Activated CD8-positive, alpha-beta T cell treated with anti-CD3 and anti-CD28 coated beads for 36 hours (primary cell): ENCODE results near the gene SH3PXD2B. TPM values are rescaled to one million over a fixed set of nuclear protein-coding genes. Genes with fewer than 3 reads are reported as not detected.

ENCODE experiments used
- ATAC-seq: fragments of 200-7000 bp; cut with Tn5 transposase; one replicate; pipeline ENCODE4 v1.10.0; 2021; ENCODE audit warnings: mild to moderate bottlenecking, moderate library complexity
- CTCF ChIA-PET: fragments of 350-600 bp; sonication (Branson Sonifier 250); formaldehyde crosslinking; loops from one replicate; lab custom pipeline; 2021; ENCODE audit warnings: antibody characterized with exemption; lab: Charles Lee
- POLR2A ChIA-PET: fragments of 350-600 bp; sonication (Branson Sonifier 250); formaldehyde crosslinking; loops from one replicate; lab custom pipeline; 2021; ENCODE audit warnings: antibody characterized with exemption; lab: Charles Lee
- DNase-seq: peaks from one replicate; pipeline ENCODE4 v3.0.0-alpha.2; 2020
- H3K27ac Mint-ChIP-seq: one replicate; pipeline ENCODE4 v1.8.0; 2021; ENCODE audit warnings: mild to moderate bottlenecking, mixed read lengths
- H3K27me3 Mint-ChIP-seq: one replicate; pipeline ENCODE4 v1.8.0; 2021; ENCODE audit warnings: mixed read lengths
- H3K36me3 Mint-ChIP-seq: one replicate; pipeline ENCODE4 v1.8.0; 2021; ENCODE audit warnings: low read depth, mixed read lengths
- H3K4me1 Mint-ChIP-seq: one replicate; pipeline ENCODE4 v1.8.0; 2021; ENCODE audit warnings: low read depth, mixed read lengths
- H3K4me3 Mint-ChIP-seq: one replicate; pipeline ENCODE4 v1.8.0; 2021; ENCODE audit warnings: mild to moderate bottlenecking, moderate library complexity, mixed read lengths
- H3K9me3 Mint-ChIP-seq: one replicate; pipeline ENCODE4 v1.8.0; 2021; ENCODE audit warnings: mixed read lengths
- CTCF ChIP-seq: fragments of 200-600 bp; IDR thresholded peaks from one replicate; pipeline ENCODE4 v1.8.0; 2022; ENCODE audit warnings: antibody characterized with exemption, mild to moderate bottlenecking
- intact Hi-C: fragments of 100-400 bp; cut with micrococcal nuclease; formaldehyde crosslinking; loops from one replicate; pipeline ENCODE4 v1.10.0; 2022
- total RNA-seq, 2 experiments: library from RNA; stranded (reverse); gene quantifications; one replicate each; pipeline ENCODE4 v1.2.3, GENCODE V29; 2021

The SH3PXD2B gene
- total RNA-seq, 2 experiments from 2014 or later: 0.38 to 0.47 TPM

- Mint-ChIP-seq H3K4me1 (no peaks in the 10 kb centered on the region), H3K27me3 (no peaks in the 10 kb centered on the region), H3K27ac (no peak overlapping the region), H3K9me3 (no peaks in the 10 kb centered on the region), H3K4me3 (no peak overlapping the region), H3K36me3 (no peaks in the 10 kb centered on the region)
- no peak for TF ChIP-seq CTCF
- CTCF ChIA-PET: no interaction called here
- intact Hi-C loops: no loop called here
- ATAC-seq (no peak), DNase-seq (no peak)
- POLR2A ChIA-PET: no interaction called here
Measured at GRCh38 chr5:172344855-172345409, 109.4 kb downstream of the SH3PXD2B start.

- no peak overlapping the region for H3K27ac Mint-ChIP-seq
- no peaks in the 10 kb centered on the region for H3K36me3 Mint-ChIP-seq
- H3K4me3 Mint-ChIP-seq: no peak overlapping the region
- ChIA-PET POLR2A (no interaction called here), CTCF (no interaction called here)
- DNase-seq: no peak
- no peak for ATAC-seq
- H3K9me3 Mint-ChIP-seq: no peaks in the 10 kb centered on the region
- no peaks in the 10 kb centered on the region for H3K4me1 Mint-ChIP-seq
- intact Hi-C loops: no loop called here
- TF ChIP-seq CTCF: no peak
- H3K27me3 Mint-ChIP-seq: no peaks in the 10 kb centered on the region
Measured at GRCh38 chr5:172343741-172344140, 110.6 kb downstream of the SH3PXD2B start.

GRCh38 chr5:172342918-172343317 is 111.4 kb downstream of the SH3PXD2B start:
- Mint-ChIP-seq H3K9me3 (no peaks in the 10 kb centered on the region), H3K4me3 (no peak overlapping the region), H3K4me1 (no peaks in the 10 kb centered on the region), H3K36me3 (no peaks in the 10 kb centered on the region), H3K27me3 (no peaks in the 10 kb centered on the region), H3K27ac (no peak overlapping the region)
- no peak for DNase-seq
- CTCF ChIA-PET: interaction anchor here (1.0 kb wide), 1 partner anchor 29 kb away, joined by 4 read pairs; no protein-coding TSS in a partner anchor
- POLR2A ChIA-PET: no interaction called here
- intact Hi-C loops: no loop called here
- no peak for ATAC-seq
- TF ChIP-seq CTCF: no peak

- intact Hi-C loops: no loop called here
- ChIA-PET CTCF (interaction anchor here (0.6 to 1.1 kb wide), 2 partner anchors 10 to 32 kb away, joined by 3 read pairs; no protein-coding TSS in a partner anchor), POLR2A (no interaction called here)
- ATAC-seq: no peak
- Mint-ChIP-seq H3K36me3 (no peaks in the 10 kb centered on the region), H3K27me3 (peaks cover 2% of the 10 kb centered on the region), H3K4me1 (no peaks in the 10 kb centered on the region), H3K4me3 (no peak overlapping the region), H3K9me3 (no peaks in the 10 kb centered on the region), H3K27ac (no peak overlapping the region)
- no peak for DNase-seq
- TF ChIP-seq CTCF: no peak
Measured at GRCh38 chr5:172339264-172340180, 114.8 kb downstream of the SH3PXD2B start.

GRCh38 chr5:172336676-172337285 is 117.5 kb downstream of the SH3PXD2B start:
- ChIA-PET POLR2A (no interaction called here), CTCF (no interaction called here)
- DNase-seq: no peak
- intact Hi-C loops: no loop called here
- no peak for ATAC-seq
- H3K27ac Mint-ChIP-seq: no peak overlapping the region
- no peak for TF ChIP-seq CTCF
- H3K9me3 Mint-ChIP-seq: no peaks in the 10 kb centered on the region
- no peaks in the 10 kb centered on the region for H3K4me1 Mint-ChIP-seq
- no peaks in the 10 kb centered on the region for H3K36me3 Mint-ChIP-seq
- H3K4me3 Mint-ChIP-seq: no peak overlapping the region
- peaks cover 2% of the 10 kb centered on the region for H3K27me3 Mint-ChIP-seq
